ENCODE data around the gene ZNF407.

The ZNF407 gene

GRCh38 chr18:74975001-74975400 is 377.3 kb downstream of the ZNF407 start:
- no peak for DNase-seq (ENCODE audit: low read depth)

GRCh38 chr18:74976331-74976909 is 378.8 kb downstream of the ZNF407 start:
- no peak for DNase-seq (ENCODE audit: low read depth)

- no peak for DNase-seq (ENCODE audit: low read depth)
Measured at GRCh38 chr18:74977041-74977440, 379.4 kb downstream of the ZNF407 start.

- DNase-seq (ENCODE audit: low read depth), result no peak
Measured at GRCh38 chr18:74980669-74981068, 383.0 kb downstream of the ZNF407 start.

- DNase-seq (ENCODE audit: low read depth), result no peak
Measured at GRCh38 chr18:74981476-74981875, 383.8 kb downstream of the ZNF407 start.

- no peak for DNase-seq (ENCODE audit: low read depth)
Measured at GRCh38 chr18:74982946-74983635, 385.4 kb downstream of the ZNF407 start.

- no peak for DNase-seq (ENCODE audit: low read depth)
Measured at GRCh38 chr18:74989134-74989533, 391.5 kb downstream of the ZNF407 start.

GRCh38 chr18:74990563-74991081 is 393.0 kb downstream of the ZNF407 start:
- no peak for DNase-seq (ENCODE audit: low read depth)

- DNase-seq (ENCODE audit: low read depth), result no peak
Measured at GRCh38 chr18:74994502-74995418, 397.1 kb downstream of the ZNF407 start.

GRCh38 chr18:74995419-74995736 is 397.7 kb downstream of the ZNF407 start:
- no peak for DNase-seq (ENCODE audit: low read depth)

GRCh38 chr18:74996055-74996454 is 398.4 kb downstream of the ZNF407 start:
- no peak for DNase-seq (ENCODE audit: low read depth)

GRCh38 chr18:74996996-74997395 is 399.3 kb downstream of the ZNF407 start:
- no peak for DNase-seq (ENCODE audit: low read depth)

GRCh38 chr18:75000920-75001319 is 403.2 kb downstream of the ZNF407 start:
- no peak for DNase-seq (ENCODE audit: low read depth)

- DNase-seq (ENCODE audit: low read depth), result no peak
Measured at GRCh38 chr18:75003039-75003438, 405.4 kb downstream of the ZNF407 start.

GRCh38 chr18:75003764-75004690 is 406.4 kb downstream of the ZNF407 start:
- no peak for DNase-seq (ENCODE audit: low read depth)

GRCh38 chr18:75005626-75006025 is 408.0 kb downstream of the ZNF407 start:
- no peak for DNase-seq (ENCODE audit: low read depth)

GRCh38 chr18:75008186-75008585 is 410.5 kb downstream of the ZNF407 start:
- no peak for DNase-seq (ENCODE audit: low read depth)

GRCh38 chr18:75009296-75009695 is 411.6 kb downstream of the ZNF407 start:
- DNase-seq (ENCODE audit: low read depth), result no peak

- no peak for DNase-seq (ENCODE audit: low read depth)
Measured at GRCh38 chr18:75009878-75010277, 412.2 kb downstream of the ZNF407 start.

- DNase-seq (ENCODE audit: low read depth), result no peak
Measured at GRCh38 chr18:75010278-75010677, 412.6 kb downstream of the ZNF407 start.

- no peak for DNase-seq (ENCODE audit: low read depth)
Measured at GRCh38 chr18:75010689-75011088, 413.0 kb downstream of the ZNF407 start.
